H1 (cell line): ENCODE measurements around the gene CDRT15. TPM values are rescaled to one million over a fixed set of nuclear protein-coding genes. Genes with fewer than 3 reads are reported as not detected.

Experiments used
- SIN3A ChIP-seq, 2 experiments: IDR thresholded peaks in 1 of 2; conservative IDR thresholded peaks in 1 of 2; 2 replicates each; pipeline ENCODE4 v1.6.1; 2011 to 2012; ENCODE audit warnings: low read length in 2 of 2, improper control_type of control experiment in 1 of 2, low read depth in 1 of 2, mild to moderate bottlenecking in 1 of 2
- polyA plus RNA-seq, 7 experiments: library from polyadenylated mRNA; depleted of rRNA in 3 of 7; stranded (reverse) in 5 of 7; unstranded in 2 of 7; fragments of >200 nt in 5 of 7; fragments of 200-250 nt in 2 of 7; gene quantifications; 1 replicate in 5 of 7; 2 replicates in 1 of 7; 4 replicates in 1 of 7; pipeline versions ENCODE4 v1.2.1 to v1.2.3, GENCODE V29; 2011 to 2013; ENCODE audit warnings: missing spikeins in 2 of 7, mixed read lengths in 2 of 7
- total RNA-seq: library from RNA; stranded (reverse); fragmentation: NEBNext Ultra II Directional; extraction: Animal tissue kit (Norgen Biotek cat#: 25700); gene quantifications from 2 replicates; pipeline ENCODE4 v1.2.1, GENCODE V29; 2021
- TF ChIP-seq, protein P1 (sequence below): fragments of 300-600 bp; sonication (generic); IDR thresholded peaks from 2 replicates; pipeline ENCODE4 v1.7.1; 2012; ENCODE audit warnings: low read length, moderate library complexity, mild to moderate bottlenecking, inconsistent platforms; ENCODE audit not compliant: insufficient replicate concordance

CDRT15 gene
- total and polyA plus RNA-seq, 2 of the 8 experiments (the other 6 are each of a cell fraction or from before 2014, with no cell fraction given) = not detected

DNA sequence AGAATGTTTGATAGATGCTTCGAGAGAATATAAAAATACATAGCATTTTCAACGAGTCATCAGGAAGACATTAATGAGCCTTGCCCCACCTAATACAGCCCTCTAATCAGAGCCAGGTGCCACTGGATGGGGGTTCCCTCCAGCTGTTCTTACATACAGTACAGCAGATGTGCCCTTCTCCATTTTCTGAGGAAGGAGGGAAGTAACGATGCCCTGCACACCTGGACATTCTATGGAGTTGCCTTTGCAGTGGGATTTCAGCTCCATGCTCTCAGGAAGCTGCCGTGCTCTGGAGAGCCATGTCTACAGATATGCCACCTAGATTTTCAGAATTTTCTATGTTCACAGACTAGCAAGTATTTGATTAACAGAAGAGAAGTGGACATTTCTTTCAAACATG lies 36.3 kb downstream of the CDRT15 start (continued):
- TF ChIP-seq, protein P1, sequence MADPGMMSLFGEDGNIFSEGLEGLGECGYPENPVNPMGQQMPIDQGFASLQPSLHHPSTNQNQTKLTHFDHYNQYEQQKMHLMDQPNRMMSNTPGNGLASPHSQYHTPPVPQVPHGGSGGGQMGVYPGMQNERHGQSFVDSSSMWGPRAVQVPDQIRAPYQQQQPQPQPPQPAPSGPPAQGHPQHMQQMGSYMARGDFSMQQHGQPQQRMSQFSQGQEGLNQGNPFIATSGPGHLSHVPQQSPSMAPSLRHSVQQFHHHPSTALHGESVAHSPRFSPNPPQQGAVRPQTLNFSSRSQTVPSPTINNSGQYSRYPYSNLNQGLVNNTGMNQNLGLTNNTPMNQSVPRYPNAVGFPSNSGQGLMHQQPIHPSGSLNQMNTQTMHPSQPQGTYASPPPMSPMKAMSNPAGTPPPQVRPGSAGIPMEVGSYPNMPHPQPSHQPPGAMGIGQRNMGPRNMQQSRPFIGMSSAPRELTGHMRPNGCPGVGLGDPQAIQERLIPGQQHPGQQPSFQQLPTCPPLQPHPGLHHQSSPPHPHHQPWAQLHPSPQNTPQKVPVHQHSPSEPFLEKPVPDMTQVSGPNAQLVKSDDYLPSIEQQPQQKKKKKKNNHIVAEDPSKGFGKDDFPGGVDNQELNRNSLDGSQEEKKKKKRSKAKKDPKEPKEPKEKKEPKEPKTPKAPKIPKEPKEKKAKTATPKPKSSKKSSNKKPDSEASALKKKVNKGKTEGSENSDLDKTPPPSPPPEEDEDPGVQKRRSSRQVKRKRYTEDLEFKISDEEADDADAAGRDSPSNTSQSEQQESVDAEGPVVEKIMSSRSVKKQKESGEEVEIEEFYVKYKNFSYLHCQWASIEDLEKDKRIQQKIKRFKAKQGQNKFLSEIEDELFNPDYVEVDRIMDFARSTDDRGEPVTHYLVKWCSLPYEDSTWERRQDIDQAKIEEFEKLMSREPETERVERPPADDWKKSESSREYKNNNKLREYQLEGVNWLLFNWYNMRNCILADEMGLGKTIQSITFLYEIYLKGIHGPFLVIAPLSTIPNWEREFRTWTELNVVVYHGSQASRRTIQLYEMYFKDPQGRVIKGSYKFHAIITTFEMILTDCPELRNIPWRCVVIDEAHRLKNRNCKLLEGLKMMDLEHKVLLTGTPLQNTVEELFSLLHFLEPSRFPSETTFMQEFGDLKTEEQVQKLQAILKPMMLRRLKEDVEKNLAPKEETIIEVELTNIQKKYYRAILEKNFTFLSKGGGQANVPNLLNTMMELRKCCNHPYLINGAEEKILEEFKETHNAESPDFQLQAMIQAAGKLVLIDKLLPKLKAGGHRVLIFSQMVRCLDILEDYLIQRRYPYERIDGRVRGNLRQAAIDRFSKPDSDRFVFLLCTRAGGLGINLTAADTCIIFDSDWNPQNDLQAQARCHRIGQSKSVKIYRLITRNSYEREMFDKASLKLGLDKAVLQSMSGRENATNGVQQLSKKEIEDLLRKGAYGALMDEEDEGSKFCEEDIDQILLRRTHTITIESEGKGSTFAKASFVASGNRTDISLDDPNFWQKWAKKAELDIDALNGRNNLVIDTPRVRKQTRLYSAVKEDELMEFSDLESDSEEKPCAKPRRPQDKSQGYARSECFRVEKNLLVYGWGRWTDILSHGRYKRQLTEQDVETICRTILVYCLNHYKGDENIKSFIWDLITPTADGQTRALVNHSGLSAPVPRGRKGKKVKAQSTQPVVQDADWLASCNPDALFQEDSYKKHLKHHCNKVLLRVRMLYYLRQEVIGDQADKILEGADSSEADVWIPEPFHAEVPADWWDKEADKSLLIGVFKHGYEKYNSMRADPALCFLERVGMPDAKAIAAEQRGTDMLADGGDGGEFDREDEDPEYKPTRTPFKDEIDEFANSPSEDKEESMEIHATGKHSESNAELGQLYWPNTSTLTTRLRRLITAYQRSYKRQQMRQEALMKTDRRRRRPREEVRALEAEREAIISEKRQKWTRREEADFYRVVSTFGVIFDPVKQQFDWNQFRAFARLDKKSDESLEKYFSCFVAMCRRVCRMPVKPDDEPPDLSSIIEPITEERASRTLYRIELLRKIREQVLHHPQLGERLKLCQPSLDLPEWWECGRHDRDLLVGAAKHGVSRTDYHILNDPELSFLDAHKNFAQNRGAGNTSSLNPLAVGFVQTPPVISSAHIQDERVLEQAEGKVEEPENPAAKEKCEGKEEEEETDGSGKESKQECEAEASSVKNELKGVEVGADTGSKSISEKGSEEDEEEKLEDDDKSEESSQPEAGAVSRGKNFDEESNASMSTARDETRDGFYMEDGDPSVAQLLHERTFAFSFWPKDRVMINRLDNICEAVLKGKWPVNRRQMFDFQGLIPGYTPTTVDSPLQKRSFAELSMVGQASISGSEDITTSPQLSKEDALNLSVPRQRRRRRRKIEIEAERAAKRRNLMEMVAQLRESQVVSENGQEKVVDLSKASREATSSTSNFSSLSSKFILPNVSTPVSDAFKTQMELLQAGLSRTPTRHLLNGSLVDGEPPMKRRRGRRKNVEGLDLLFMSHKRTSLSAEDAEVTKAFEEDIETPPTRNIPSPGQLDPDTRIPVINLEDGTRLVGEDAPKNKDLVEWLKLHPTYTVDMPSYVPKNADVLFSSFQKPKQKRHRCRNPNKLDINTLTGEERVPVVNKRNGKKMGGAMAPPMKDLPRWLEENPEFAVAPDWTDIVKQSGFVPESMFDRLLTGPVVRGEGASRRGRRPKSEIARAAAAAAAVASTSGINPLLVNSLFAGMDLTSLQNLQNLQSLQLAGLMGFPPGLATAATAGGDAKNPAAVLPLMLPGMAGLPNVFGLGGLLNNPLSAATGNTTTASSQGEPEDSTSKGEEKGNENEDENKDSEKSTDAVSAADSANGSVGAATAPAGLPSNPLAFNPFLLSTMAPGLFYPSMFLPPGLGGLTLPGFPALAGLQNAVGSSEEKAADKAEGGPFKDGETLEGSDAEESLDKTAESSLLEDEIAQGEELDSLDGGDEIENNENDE = no peak
- TF ChIP-seq SIN3A (conservative IDR thresholded peaks at IDR 0.05 in 1 of 2, IDR thresholded peaks at IDR 0.05 in 1 of 2; ENCODE audit: low read depth in 1 of 2, low read length in 2 of 2) = no peak
